ENCODE measurements around the gene ATP2B2. TPM values are rescaled to one million over a fixed set of nuclear protein-coding genes. Genes with fewer than 3 reads are reported as not detected.

The ATP2B2 gene
- total RNA-seq, 1 donor from 2014 or later, result not detected

DNA sequence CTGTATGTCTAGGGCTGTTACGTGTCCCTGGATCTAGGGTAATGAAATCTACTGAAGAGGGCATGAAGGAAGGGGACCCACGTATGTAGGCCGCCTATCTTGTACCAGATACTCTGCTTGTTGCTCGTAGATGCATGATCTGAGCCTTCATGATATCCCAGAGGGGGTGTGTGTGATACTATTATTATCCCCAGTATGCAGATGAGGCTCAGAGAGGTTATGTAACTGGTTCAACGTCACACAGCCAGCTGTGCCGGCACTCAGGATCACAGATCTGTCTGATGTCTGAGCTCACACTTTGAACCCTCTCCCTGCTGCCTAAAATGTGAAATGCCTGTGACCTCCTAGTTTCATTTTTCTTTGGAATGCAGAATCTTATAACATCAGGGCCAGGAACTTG is 148.3 kb downstream of the ATP2B2 start:
- no peaks in the 10 kb centered on the region for H3K79me2 ChIP-seq (ENCODE audit: low read depth)
- peaks cover 11% of the 10 kb centered on the region for H3K4me1 Mint-ChIP-seq
- H3K4me3 Mint-ChIP-seq, result no peak overlapping the region
- H3K27me3 ChIP-seq, result no peaks in the 10 kb centered on the region
- H3K9ac ChIP-seq, result no peak overlapping the region
- TF ChIP-seq EZH2 (IDR thresholded peaks at IDR 0.05) (no peak), EZH2phosphoT487 (IDR thresholded peaks at IDR 0.05) (no peak)
- TF ChIP-seq, protein P1, sequence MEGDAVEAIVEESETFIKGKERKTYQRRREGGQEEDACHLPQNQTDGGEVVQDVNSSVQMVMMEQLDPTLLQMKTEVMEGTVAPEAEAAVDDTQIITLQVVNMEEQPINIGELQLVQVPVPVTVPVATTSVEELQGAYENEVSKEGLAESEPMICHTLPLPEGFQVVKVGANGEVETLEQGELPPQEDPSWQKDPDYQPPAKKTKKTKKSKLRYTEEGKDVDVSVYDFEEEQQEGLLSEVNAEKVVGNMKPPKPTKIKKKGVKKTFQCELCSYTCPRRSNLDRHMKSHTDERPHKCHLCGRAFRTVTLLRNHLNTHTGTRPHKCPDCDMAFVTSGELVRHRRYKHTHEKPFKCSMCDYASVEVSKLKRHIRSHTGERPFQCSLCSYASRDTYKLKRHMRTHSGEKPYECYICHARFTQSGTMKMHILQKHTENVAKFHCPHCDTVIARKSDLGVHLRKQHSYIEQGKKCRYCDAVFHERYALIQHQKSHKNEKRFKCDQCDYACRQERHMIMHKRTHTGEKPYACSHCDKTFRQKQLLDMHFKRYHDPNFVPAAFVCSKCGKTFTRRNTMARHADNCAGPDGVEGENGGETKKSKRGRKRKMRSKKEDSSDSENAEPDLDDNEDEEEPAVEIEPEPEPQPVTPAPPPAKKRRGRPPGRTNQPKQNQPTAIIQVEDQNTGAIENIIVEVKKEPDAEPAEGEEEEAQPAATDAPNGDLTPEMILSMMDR (IDR thresholded peaks at IDR 0.05), result no peak
- no peak for DNase-seq (ENCODE audit: low spot score)
- no peak overlapping the region for H3K27ac Mint-ChIP-seq
- H3K4me3 ChIP-seq, result no peak overlapping the region
- no peak overlapping the region for H3K27ac ChIP-seq
- H3K36me3 ChIP-seq, result no peaks in the 10 kb centered on the region
- H3K9me3 ChIP-seq (ENCODE audit: low read depth), result no peaks in the 10 kb centered on the region
- H4K20me1 ChIP-seq (ENCODE audit: low read depth), result no peaks in the 10 kb centered on the region
- no peak overlapping the region for H3K4me2 ChIP-seq
- H3K9me3 Mint-ChIP-seq, result no peaks in the 10 kb centered on the region
- no peaks in the 10 kb centered on the region for H3K36me3 Mint-ChIP-seq
- H3K27me3 Mint-ChIP-seq (ENCODE audit: insufficient read depth, low read depth), result peaks cover 14% of the 10 kb centered on the region
- no peak overlapping the region for H2AFZ ChIP-seq (replicated peaks)
- H3F3A ChIP-seq (ENCODE audit: low read depth), result no peaks in the 10 kb centered on the region
- no peaks in the 10 kb centered on the region for H3K4me1 ChIP-seq

DNA sequence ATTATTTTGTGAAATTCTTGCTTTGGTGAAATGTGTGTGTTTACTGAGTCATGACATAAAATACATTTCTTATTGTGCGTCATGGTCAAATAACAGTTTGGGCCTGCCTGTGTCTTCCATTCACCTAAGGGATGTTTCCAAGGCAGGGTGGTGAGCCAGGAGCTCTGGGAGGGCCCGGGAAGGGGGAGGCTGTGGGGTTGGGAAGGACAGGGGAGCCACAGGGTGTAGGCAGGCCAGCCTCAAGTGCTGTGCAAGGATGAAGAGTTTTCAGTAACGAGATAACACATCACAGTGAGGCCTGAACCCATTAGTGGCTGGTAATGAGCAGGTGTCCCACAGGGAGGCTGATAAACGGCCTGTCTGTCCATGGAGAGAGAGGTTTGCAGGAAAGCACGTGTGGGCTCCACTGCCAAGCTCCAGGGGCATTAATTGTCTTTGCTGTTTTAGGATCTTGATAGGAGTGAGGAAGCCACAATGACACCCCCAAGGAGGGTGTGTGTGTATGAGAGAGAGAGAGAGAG is 148.9 kb downstream of the ATP2B2 start:
- Histone ChIP-seq H3K4me2 (no peak overlapping the region), H3K27ac (no peak overlapping the region), H3K9me3 (ENCODE audit: low read depth) (no peaks in the 10 kb centered on the region), H3K36me3 (no peaks in the 10 kb centered on the region), H3K4me1 (no peaks in the 10 kb centered on the region), H3K4me3 (no peak overlapping the region), H2AFZ (replicated peaks) (no peak overlapping the region), H3K27me3 (no peaks in the 10 kb centered on the region), H3K9ac (no peak overlapping the region), H4K20me1 (ENCODE audit: low read depth) (no peaks in the 10 kb centered on the region), H3K79me2 (ENCODE audit: low read depth) (no peaks in the 10 kb centered on the region), H3F3A (ENCODE audit: low read depth) (no peaks in the 10 kb centered on the region)
- DNase-seq (ENCODE audit: low spot score), result no peak
- peak overlapping the region; percentile 79 for H3K27ac Mint-ChIP-seq
- no peak overlapping the region for H3K4me3 Mint-ChIP-seq
- no peaks in the 10 kb centered on the region for H3K36me3 Mint-ChIP-seq
- H3K4me1 Mint-ChIP-seq, result peaks cover 11% of the 10 kb centered on the region
- H3K9me3 Mint-ChIP-seq, result no peaks in the 10 kb centered on the region
- TF ChIP-seq EZH2 (IDR thresholded peaks at IDR 0.05) (no peak), EZH2phosphoT487 (IDR thresholded peaks at IDR 0.05) (no peak)
- TF ChIP-seq, protein P1 (IDR thresholded peaks at IDR 0.05), result no peak
- peaks cover 10% of the 10 kb centered on the region for H3K27me3 Mint-ChIP-seq (ENCODE audit: insufficient read depth, low read depth)

DNA sequence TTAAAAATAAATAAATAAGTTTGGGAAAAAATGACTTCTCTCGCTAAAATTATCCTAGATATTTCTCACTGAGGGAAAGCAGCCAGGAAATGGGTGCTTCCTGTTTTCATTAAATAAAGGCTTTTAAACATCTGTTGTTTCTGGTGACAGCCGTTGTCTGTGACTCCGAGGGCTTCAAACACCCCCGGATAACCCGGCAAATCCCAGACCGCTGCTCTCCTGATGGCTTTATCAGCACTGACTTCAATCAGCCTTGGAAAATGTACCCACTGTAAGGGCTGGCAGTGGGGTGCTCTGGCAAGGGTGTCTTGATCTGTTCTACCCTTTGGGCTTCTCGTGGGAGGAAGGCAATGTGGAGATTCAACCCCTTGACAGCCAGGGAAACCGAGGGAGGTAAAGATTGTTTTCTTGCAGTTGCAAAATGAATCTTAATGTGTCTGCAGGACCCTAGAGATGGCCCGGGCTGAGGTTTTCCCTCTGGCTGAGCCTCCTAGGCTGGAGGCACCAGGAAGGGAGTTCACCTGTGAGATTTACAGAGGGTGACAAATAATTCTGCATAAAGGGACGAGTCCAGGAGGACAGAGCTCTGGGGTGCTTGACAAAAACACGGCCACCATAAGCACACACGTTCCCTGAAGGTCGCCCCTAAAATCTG is 150.9 kb downstream of the ATP2B2 start:
- Mint-ChIP-seq H3K4me1 (peaks cover 11% of the 10 kb centered on the region), H3K4me3 (no peak overlapping the region), H3K27me3 (ENCODE audit: insufficient read depth, low read depth) (peaks cover 14% of the 10 kb centered on the region), H3K27ac (no peak overlapping the region), H3K9me3 (no peaks in the 10 kb centered on the region), H3K36me3 (no peaks in the 10 kb centered on the region)
- no peak overlapping the region for H3K4me3 ChIP-seq
- no peaks in the 10 kb centered on the region for H3F3A ChIP-seq (ENCODE audit: low read depth)
- no peaks in the 10 kb centered on the region for H4K20me1 ChIP-seq (ENCODE audit: low read depth)
- H3K4me1 ChIP-seq, result no peaks in the 10 kb centered on the region
- no peak overlapping the region for H3K9ac ChIP-seq
- H3K27ac ChIP-seq, result no peak overlapping the region
- no peaks in the 10 kb centered on the region for H3K9me3 ChIP-seq (ENCODE audit: low read depth)
- TF ChIP-seq, protein P1 (IDR thresholded peaks at IDR 0.05), result no peak
- TF ChIP-seq EZH2 (IDR thresholded peaks at IDR 0.05) (no peak), EZH2phosphoT487 (IDR thresholded peaks at IDR 0.05) (no peak)
- no peak overlapping the region for H2AFZ ChIP-seq (replicated peaks)
- no peak for DNase-seq (ENCODE audit: low spot score)
- H3K36me3 ChIP-seq, result no peaks in the 10 kb centered on the region
- H3K79me2 ChIP-seq (ENCODE audit: low read depth), result no peaks in the 10 kb centered on the region
- no peaks in the 10 kb centered on the region for H3K27me3 ChIP-seq
- no peak overlapping the region for H3K4me2 ChIP-seq
